Endometrial microvascular endothelial cells (primary cell): ENCODE measurements around the gene MAML3. TPM values are rescaled to one million over a fixed set of nuclear protein-coding genes. Genes with fewer than 3 reads are reported as not detected.

Experiments
- in situ Hi-C: cut with HindIII; loops from 2 replicates; pipeline ENCODE4 v1.10.0; 2017; ENCODE audit warnings: low sequenced_read_pairs, low pct_unique_long_range_greater_than_20kb; ENCODE audit errors: inconsistent ontology term
- total RNA-seq: library from RNA; depleted of rRNA; stranded (reverse); fragments of >200 nt; gene quantifications from one replicate; pipeline ENCODE4 v1.2.3, GENCODE V29; 2015; ENCODE audit errors: inconsistent ontology term

Gene MAML3
- total RNA-seq, 1 donor from 2014 or later: 9.7 TPM

DNA sequence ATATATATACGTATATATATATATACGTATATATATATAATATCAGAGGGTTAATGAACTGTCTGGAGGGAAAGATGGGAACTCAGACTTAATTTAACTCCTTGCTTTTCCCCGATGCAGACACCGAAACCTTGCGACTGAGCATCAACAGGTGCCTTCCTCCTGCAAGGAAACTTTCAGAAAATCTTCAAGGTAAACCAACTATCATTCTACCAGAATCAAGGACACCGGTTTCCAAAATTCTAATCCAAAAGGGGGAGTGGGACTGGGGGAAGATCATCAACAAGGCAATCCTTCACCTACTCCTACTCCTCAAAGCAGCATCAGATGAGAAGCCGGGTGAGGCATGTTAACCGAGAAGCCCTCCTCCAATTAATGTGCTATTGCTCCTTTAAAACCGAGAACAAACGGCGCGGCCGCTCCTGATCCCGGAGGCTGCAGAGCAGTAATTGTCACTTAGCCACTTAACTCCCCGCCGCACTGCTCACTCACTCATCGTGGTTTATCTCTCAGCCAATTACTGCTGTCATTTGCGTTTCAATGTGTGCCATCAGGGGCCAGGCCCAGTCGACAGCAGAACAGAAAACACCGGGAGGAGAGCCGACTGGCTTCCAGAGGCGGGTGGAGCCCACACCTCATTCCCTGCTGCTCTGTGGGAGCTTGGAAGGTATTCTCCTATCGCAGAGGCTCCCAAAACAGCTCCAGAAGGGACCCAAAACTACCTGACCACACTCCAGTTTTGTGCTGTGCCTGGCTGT lies 61.7 kb downstream of the MAML3 start:
- in situ Hi-C loops: loop anchor here (10.0 kb wide), 1 partner anchor 53 kb away; no protein-coding TSS in a partner anchor

DNA sequence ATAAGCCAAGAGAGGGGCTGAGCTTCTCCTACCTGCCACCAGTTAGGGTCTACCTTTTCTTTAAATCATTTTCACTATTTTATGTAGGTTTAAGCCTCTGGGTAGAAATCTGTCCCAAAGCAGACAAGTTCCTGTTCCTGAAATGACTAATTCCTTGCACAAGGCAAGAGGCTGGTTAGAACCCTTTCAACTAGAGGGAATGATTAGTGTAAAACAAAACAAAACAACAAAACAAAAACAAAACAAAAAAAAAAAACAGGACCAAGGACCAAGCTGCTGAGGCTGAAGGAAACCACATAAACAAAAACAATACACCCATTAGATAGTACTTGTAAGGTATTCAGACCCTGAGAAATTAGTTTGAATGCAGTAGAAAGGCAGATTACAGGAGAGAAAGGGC lies 62.7 kb downstream of the MAML3 start:
- in situ Hi-C loops: loop anchor here (10.0 kb wide), 1 partner anchor 53 kb away; no protein-coding TSS in a partner anchor

DNA sequence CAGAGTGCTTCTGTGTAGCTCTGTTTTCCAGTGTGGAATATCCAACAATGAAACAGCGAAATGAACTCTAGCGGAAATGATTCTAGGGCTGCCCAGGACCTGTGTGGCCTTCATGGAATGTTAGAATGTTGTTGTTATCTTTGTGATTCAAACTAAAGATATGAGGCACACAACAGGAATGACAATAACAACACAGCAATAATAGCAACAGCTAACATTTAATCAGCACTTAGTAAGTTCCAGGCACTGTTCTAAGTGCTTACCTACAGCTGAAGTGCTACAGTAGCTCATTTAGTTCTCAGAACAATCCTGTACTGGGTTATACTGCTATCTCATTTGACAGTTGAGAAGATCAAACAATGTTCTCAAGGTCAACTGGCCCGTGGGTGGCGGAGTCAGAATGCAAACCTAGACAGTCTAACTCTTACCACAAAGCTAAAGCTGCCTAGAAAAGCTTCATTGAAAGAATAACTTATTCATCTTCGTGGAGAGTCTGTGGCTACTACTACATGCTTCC lies 63.7 kb downstream of the MAML3 start:
- in situ Hi-C loops: loop anchor here (10.0 kb wide), 1 partner anchor 55 kb away; no protein-coding TSS in a partner anchor

DNA sequence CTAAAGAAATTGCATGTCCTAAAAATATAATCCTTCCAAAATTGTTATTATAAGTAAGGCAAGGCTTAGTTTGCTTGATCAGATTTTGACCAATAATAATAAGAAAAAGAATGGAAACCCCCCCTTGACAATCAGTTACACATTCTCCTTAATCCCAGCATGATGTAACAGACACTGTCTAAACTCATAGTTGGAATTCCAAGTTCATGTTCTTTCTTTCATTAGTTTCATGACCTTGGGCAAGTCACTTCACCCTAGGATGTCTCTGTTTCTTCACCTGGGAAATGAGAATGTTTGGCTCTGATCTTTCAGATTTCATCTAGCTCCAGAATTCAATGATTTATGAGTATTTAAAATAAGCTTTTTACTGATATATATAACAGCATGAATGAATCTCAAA lies 64.8 kb downstream of the MAML3 start:
- in situ Hi-C loops: no loop called here

DNA sequence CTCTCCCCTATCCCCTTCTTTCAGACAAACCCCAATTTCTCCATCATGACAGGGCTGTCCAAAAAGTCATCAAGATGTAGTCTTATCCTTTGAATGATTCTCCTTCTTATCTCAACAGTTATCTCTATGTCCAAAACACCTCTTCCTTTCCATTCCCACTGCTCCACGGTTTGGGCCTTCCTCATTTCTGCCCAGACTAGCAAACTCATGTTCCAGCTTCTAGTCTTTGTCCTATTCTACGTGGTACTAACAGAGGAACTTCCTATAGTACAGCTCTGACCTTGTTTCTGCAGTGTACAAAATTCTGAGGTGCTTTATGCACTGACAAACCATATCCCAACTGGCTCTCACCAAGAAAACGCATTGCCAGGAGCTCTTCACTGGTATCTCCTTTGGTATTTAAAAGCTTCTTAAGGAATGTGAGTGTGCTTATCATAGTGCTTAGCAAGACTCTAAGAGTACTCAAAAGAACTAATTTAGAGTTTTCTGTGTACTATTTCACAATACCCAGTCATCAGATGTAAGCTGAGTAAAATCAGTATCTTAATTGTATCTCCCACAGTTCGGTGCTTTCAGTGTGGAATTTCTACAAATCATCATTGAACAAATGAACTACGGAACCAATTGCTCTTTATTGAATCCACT lies 65.5 kb downstream of the MAML3 start:
- in situ Hi-C loops: no loop called here

DNA sequence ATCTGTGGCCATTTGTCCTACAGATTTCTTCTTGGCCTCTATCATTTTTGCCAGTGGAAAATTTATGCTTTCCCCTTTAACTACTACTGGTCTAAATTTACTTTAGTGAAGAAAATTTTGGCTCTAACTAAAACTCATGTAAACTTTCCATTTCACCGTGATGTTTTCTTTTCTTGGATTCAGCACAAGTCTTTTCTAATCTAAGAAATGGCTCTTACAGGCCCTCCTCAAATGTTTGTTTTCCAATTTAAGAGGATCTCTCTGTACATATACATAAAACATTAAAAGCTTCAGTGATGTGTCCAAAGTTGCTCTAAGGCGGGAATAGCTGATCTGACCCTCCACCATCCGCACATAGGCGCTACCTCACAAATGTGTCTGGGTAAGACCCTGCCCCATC lies 68.1 kb downstream of the MAML3 start:
- in situ Hi-C loops: no loop called here

DNA sequence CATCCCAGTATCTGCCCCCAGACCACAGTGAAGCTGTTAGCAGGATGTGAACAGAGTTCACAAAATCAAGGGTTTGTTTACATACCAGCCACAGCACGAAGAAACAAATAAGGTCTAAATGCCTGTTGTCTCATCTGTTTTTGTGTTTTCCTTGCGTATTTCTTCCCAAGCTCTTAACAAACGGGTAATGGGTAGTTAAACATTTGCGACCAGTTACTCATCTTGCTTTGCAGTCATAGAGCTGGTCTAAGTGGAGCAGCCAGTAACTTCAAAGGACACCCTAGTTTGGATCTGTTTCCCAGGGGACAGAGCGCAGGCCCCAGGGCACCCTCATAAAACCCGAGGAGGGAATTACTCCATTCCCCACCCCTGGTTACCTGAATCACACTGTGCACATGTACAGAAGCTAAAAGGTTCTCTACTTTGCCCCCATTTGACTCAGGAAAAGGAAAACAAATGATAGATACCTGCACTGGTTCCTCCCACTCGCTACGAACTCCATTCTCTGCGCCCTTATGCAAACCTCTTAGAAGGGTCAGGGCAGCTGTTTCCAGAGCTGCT lies 68.8 kb downstream of the MAML3 start:
- in situ Hi-C loops: no loop called here

DNA sequence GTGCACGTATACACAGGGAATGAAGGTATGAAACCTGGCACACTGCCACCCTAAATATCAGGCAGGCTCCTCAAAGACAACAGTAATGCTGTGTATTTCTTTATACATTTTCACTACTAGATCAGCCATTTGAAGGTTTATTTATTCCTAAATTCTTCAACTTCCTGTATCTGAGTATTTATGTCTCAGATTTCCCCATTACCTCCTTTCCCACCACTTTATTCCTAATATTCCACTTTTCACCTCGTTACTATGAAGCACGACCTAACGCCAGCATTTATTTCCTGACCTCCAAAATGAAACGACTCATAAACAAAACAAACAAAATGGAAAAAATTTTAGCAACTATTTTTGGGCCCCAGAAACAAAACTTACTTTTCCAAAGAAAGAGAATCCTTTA lies 69.6 kb downstream of the MAML3 start:
- in situ Hi-C loops: no loop called here

DNA sequence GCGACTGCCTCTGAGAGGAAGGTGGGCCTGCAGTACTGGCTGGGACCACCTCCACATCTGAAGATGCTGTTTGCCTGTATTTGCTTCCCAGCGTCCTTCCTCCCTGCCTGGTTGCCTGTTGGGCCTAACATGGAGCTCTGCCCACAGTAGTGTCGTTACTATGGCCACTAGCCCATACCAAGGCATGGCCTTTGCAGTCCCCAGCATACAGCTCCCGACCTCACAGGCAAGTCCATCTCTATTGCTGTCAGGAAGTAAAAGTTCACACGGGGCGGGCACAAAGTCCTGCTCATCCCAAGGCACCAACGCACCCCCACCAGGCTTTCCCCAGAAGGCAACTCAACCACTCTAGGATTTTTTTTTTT lies 71.6 kb downstream of the MAML3 start:
- in situ Hi-C loops: no loop called here

DNA sequence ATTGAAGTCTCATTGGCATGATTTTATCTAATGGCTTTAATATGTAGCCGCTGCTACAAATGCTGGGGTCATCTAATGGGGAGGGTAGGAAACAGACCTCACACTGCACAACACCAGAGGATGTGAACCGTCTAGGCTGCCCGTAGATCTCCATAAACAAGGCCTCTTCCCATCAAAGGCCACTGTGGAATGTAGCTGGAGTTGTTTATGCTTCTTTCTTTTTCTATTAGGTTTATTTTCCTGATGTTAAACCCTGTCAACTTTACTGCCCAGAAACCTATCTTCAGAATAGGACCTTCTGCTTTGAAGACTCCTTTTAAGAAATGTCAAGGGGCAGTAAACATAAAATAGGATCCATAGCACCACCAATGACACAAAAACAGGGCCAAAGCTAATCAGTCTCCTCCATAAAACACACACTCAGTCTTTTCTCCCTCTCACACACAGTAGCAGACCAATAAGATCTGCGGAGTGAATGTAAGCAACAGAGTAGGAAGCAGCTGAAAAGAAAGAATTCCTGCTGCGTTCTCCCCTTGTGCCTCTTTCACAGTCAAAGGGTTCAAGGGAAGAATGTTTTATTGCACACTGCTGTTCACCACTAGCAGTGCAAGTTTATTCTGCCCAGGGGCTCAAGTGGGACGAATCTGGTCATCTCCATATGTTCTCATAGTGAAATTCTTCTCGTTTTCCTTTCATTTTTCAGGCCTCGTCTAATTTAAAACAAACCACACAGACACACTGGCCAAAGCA lies 72.2 kb downstream of the MAML3 start:
- in situ Hi-C loops: no loop called here

DNA sequence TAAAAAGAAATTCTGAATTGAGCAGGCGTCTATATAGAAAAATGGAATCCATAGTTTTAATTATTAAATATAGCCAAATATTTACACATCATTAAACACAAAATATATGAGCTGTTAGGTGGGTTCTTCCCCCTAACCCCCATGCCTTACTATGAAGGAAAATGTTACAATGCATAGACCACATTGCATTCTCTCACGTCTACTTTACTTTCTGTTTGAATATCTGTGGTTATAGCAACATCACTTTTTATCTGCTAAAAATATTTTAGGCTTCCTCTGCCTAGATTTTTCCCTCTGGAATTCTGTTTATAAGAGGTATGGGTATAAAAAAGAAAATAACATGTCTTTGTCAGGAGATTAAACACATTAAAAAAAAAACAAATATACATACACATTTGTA lies 73.1 kb downstream of the MAML3 start:
- in situ Hi-C loops: no loop called here

DNA sequence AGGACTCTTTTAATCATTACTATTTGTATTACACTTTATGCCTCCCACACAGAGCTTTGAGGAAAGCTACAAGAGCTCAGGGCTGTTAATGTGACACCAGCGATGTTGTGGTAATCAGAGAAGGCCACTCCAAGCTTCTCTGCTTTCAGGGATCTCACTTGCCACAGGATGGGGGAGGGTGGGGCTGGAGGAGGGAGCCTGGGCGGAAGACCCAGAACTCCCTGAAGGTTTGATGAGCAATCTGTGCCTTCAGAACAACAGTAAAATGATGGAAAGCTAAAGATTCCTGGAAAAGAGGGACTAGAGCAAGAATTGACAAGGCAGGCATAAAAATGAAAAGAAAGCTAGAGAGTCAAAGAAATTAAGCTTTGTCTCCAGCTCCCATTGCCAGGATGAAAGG lies 75.6 kb downstream of the MAML3 start:
- in situ Hi-C loops: no loop called here

DNA sequence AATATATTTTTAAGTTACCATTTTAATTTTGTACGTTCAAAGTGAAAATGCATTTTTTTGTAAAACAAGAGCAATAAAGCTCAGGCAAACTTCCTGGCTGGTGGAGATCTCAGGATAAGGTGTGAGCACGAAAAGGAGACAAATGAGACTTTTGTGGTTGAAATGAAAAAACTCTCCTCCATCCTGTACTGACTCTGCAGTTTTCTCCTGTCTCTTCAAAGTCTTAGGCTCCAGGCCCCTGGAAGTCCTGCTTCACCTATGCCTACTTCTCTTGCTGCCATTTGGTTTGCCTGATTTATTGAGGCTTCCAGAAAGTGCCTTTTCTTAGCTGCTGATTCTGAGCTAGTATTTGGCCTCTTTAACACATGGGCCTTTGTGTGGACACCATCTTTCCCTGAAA lies 77.7 kb downstream of the MAML3 start:
- in situ Hi-C loops: no loop called here

DNA sequence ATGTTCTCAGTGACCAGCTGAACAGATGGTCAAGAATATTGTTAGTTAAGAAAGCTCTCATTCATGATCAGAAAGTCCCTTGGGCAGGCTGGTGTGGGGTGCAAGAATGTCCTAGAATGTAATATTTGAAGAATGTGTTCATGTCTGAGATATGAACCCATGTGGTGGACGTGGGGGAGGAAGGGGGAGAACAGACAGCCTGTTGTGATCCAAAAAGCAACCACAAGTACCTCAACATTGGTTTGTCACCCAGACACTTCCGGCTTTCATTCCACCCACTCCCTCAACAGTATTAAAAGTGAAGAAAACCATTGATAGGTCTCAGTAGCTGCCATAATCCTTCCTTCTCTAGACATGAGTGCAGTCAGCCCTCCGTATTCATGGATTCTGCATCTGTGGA lies 82.2 kb downstream of the MAML3 start:
- in situ Hi-C loops: no loop called here

DNA sequence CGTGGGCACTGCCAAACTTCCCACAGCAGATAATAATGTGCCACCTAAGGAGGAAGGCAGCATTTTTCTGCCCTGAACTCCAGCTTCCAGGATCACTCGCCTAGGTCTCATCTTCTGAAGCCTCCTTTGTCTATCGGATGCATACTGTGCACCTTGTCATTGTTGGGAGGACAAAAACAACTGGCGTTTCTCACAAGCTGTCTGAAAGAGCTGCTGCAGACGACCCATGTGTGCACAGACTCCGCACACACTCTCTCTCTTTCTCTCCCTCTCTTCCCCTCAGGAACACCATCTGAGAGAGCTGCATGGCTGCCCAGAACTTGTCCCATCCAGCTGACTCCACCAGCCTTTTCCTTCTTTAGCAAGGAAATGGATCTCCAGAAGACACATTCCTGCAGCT lies 83.0 kb downstream of the MAML3 start:
- in situ Hi-C loops: no loop called here

DNA sequence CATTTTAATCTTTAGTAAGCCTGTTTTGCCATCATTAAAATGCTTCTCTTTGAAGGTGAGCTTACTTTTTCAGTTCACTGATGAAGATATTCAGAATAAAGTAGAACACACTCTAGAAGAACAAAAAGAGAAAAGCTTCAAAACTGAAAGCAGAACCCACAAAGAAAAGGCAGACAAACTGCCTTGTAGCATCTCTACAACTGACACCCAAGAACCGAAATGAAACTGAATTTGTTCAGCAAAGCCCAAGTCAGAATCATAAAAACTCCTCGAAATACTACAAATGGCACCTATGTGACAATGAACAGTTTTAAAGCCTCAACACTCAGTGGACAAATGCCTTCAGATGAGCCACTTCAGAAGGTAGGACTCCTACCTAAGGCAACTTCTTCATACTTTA lies 83.6 kb downstream of the MAML3 start:
- in situ Hi-C loops: no loop called here

DNA sequence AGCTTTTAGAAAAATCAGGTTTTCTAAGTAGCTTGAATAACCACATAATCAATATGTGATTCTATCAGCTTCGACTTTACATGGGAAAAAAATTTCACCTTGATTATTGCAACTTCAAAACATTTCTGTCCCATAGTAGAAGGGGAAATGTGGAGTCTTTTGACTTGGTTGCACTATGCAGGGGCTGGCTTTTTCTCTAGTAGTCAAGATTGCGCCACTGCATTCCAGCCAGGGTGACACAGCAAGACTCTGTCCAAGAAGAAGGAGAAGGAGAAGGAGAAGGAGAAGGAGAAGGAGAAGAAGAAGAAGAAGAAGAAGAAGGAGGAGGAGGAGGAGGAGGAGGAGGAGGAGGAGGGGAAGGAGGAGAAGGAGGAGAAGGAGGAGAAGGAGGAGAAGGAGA lies 84.9 kb downstream of the MAML3 start:
- in situ Hi-C loops: no loop called here

DNA sequence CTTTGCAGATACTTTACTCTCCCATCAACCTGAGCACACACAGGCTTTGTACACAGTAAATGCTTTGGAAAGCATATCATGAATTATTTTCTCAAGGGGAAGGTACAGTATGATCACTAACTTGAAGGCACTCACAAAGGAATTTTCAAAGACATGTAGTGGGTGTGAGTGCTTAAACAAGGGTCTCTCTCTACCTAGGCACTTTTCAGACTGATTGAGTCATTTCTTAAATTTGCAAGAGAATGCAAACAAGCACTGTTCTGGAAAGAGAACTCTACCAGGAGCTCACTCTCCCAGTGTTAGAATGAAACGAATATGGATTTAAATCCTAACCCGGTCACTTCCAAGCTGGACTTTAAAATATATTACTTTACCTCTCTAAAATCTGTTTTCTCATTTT lies 85.7 kb downstream of the MAML3 start:
- in situ Hi-C loops: no loop called here
